KOPT-K1 (cell line): ENCODE measurements around the gene TOR2A.

Experiments used
- H3K27ac ChIP-seq: fragments of 200-600 bp; sonication (generic); 2 replicates; pipeline ENCODE4 v1.5.1; 2016; ENCODE audit warnings: antibody characterized with exemption, mild to moderate bottlenecking, low read depth, low read length; ENCODE audit not compliant: poor library complexity, severe bottlenecking
- H3K36me3 ChIP-seq: fragments of 200-600 bp; sonication (generic); 2 replicates; pipeline ENCODE4 v1.5.1; 2017; ENCODE audit warnings: antibody characterized with exemption, mild to moderate bottlenecking, low read length, moderate library complexity; ENCODE audit not compliant: insufficient read depth
- H3K9me3 ChIP-seq: fragments of 200-600 bp; sonication (generic); 2 replicates; pipeline ENCODE4 v1.5.1; 2017; ENCODE audit warnings: antibody characterized with exemption, low read length, mild to moderate bottlenecking; ENCODE audit not compliant: insufficient read depth, poor library complexity, severe bottlenecking

TOR2A gene

DNA sequence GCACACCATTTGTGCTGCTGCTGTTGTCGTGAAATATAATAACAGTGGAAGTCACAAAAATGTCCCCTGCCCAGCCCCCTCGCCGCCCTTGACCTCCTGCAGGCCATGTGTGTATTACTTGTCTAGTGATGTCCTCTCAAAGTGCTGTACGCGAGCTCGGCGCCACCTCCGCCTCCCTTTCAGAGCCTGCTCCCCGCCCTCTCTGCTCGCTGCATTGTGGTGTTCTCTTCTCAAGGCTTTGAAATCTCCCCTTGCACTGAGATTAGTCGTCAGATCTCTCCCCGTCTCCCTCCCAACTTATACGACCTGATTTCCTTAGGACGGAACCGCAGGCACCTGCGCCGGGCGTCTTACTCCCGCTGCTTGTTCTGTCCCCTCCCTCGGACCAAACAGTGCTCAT is 43.0 kb downstream of the TOR2A start:
- H3K27ac ChIP-seq: no peak overlapping the region
- no peaks in the 10 kb centered on the region for H3K9me3 ChIP-seq
- no peaks in the 10 kb centered on the region for H3K36me3 ChIP-seq

DNA sequence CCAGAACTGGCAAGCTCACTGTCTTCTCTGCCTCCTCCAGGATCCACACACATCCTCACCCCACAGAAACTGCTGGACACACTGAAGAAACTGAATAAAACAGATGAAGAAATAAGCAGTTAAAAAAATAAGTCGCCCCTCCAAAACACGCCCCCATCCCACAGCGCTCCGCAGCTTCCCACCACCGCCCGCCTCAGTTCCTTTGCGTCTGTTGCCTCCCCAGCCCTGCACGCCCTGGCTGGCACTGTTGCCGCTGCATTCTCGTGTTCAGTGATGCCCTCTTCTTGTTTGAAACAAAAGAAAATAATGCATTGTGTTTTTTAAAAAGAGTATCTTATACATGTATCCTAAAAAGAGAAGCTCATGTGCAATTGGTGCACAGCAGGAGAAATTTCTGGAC is 44.4 kb downstream of the TOR2A start:
- Histone ChIP-seq H3K9me3 (no peaks in the 10 kb centered on the region), H3K27ac (no peak overlapping the region), H3K36me3 (no peaks in the 10 kb centered on the region)

DNA sequence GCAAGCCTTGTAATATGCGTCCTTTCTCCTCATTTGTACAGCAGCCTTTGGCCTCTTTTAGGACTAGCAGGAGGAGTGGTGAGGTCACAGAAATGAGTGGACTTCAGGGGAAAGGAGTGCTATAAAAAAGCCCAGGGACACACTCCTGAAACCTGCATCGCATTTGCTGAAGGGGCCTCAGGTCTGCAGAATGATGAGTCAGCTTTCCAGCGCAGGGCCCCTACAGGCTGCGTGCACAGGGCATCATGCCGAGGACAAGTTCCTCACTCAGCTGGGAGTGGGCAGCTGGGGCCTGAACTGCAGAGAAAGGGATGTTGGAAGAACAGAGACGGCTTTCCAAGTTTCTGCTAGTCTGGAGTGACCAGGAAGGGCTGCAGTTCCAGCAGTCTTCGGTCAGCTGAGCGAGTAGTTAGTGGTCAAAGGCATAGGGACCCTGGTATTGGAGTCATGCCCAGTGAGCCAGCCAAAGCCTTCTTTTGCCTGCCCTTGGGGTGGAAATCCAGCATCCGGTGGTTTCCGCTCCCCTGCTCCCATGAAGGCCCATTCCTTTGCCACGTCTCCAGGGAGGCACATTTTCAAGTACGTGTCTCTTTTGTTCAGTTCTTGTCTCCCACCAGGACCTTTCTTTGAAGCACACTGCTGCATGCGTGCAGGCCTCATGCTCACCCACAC is 45.6 kb downstream of the TOR2A start:
- H3K27ac ChIP-seq: no peak overlapping the region
- no peaks in the 10 kb centered on the region for H3K36me3 ChIP-seq

DNA sequence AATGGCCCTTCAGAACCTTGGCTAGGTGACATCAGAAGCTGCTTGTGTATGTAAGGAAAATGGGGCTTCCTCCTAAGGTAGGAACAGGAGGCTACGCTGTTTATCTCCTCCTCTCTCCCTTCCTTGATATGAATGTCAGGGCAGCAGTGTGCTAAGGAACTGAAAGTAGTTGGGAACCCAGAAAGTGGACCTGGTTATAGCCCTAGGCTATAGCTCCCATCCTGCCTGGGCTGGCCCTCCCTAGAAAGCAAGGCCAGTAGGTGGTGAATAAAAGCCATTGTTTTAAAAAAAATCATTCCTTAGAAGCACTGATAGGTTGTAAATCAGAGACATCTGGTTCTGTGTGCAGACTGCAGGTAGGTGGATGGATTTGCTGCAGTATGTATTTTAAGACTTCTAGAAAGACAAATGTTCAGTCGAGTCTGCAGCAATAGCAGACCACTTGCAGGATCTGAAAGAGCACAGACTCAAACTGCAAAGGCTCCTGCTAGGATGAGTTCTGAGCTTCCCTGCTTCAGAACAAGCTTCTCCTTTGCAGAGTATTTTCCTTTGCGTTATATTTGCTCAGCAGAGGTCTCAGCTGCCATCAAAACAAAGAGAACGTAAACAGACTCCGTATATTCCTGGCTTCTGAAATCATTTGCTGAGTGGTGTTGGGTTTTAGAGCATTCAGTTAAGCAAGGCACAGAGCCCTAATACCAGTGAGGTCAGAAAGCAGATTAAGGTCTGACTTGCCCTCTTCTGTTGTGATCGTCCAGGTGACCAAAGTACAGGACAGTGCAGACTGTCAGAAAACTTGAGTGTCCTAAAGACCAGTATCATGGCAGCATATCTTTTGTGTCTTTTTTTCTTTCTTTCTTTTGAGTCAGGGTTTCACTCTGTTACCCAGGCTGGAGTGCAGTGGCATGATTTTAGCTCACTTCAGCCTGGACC is 48.4 kb downstream of the TOR2A start:
- Histone ChIP-seq H3K9me3 (no peaks in the 10 kb centered on the region), H3K36me3 (no peaks in the 10 kb centered on the region), H3K27ac (no peak overlapping the region)

More for the DNA sequence above, 45.6 kb downstream of the TOR2A start:
- no peaks in the 10 kb centered on the region for H3K9me3 ChIP-seq

DNA sequence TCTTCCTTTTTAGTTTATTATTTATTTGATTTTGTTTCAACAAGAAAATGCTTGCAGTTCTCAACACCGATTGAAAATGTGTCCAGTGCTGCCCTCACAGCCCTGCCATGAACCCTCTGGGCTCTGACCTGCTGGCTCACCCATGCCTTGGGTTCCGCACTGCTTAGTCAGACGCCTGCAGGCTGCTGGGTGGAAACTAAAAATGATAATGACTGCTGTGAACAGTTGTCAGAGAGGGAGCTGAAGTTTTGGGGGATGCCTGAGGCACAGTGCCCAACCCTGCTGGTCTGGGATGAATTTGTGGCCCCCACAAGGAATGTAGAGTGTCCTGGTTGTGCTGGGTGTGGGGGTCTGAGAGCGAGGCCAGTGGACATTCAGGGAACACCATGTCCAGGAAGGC is 50.5 kb downstream of the TOR2A start:
- H3K9me3 ChIP-seq: no peaks in the 10 kb centered on the region
- no peaks in the 10 kb centered on the region for H3K36me3 ChIP-seq
- no peak overlapping the region for H3K27ac ChIP-seq

DNA sequence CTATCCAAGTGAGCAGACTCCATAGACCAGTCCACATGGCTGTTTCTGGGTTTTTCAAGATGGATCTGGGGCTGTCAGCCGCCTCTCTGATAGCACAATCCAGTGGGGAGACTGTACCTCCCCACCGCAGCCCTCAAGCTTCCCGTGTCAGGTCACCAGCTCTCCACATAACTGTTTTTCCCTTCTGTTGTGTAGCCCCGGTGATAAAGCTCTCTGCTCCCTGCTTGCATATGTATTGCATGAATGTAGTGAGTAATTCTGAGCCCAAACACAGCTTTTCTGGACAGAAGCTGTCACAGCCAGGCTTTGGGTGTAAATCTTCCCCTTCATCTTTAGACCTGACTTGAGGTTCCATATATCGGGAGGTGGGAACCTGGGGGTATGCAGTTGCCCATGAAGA is 51.4 kb downstream of the TOR2A start:
- H3K9me3 ChIP-seq: no peaks in the 10 kb centered on the region
- H3K36me3 ChIP-seq: no peaks in the 10 kb centered on the region
- no peak overlapping the region for H3K27ac ChIP-seq

DNA sequence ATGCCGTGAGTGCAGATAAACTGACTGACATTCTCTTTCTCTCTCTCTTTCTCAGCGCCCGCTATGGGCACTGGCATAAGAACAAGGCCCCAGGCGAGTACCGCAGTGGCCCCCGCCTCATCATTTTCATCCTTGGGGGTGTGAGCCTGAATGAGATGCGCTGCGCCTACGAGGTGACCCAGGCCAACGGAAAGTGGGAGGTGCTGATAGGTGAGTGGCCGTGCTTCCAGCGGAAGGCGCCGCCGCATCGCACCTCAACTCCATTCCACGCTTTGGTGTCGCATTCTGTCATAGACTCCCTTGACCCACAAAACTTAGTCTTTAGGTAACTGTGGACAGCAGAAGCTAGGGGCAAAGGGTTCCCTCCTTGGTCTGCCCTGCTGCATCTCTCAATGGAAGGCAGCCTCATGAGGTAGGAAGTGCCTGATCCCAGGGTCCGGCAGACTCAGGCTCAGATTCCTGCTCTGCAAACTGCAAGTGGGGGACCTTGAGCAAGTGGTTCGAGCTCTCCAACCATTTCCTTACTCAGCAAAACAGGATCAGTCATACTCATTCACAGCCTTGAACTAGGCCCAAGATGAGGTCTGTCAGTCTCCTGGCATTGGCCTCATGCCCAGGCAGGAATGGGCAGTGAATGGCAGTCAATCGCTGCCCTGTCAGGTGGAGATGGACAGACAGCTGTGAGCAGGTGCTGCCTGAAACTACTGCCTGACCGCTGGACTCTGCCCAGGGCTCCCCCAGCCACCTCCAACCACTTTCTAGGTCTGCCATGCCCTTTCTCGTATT is 52.5 kb downstream of the TOR2A start:
- no peaks in the 10 kb centered on the region for H3K9me3 ChIP-seq
- H3K27ac ChIP-seq: no peak overlapping the region
- no peaks in the 10 kb centered on the region for H3K36me3 ChIP-seq
